Keratinocyte (primary cell): ENCODE data around the gene PTCRA.

Source experiments
- CTCF ChIP-seq, 3 experiments: IDR thresholded peaks in 1 of 3; conservative IDR thresholded peaks in 1 of 3; optimal IDR thresholded peaks in 1 of 3; 2 replicates in 2 of 3; 3 replicates in 1 of 3; pipeline versions ENCODE3 to v1.5.1; 2011; ENCODE audit warnings: low read length in 3 of 3, mild to moderate bottlenecking in 3 of 3, moderate library complexity in 2 of 3, control low read depth in 1 of 3, inconsistent platforms in 1 of 3; ENCODE audit not compliant: insufficient read depth in 2 of 3; ENCODE audit errors: extremely low read depth in 1 of 3
- EZH2 ChIP-seq: IDR thresholded peaks from one replicate; pipeline ENCODE4 v1.6.1; 2012; ENCODE audit warnings: inconsistent platforms, mild to moderate bottlenecking, low read length, moderate library complexity

DNA sequence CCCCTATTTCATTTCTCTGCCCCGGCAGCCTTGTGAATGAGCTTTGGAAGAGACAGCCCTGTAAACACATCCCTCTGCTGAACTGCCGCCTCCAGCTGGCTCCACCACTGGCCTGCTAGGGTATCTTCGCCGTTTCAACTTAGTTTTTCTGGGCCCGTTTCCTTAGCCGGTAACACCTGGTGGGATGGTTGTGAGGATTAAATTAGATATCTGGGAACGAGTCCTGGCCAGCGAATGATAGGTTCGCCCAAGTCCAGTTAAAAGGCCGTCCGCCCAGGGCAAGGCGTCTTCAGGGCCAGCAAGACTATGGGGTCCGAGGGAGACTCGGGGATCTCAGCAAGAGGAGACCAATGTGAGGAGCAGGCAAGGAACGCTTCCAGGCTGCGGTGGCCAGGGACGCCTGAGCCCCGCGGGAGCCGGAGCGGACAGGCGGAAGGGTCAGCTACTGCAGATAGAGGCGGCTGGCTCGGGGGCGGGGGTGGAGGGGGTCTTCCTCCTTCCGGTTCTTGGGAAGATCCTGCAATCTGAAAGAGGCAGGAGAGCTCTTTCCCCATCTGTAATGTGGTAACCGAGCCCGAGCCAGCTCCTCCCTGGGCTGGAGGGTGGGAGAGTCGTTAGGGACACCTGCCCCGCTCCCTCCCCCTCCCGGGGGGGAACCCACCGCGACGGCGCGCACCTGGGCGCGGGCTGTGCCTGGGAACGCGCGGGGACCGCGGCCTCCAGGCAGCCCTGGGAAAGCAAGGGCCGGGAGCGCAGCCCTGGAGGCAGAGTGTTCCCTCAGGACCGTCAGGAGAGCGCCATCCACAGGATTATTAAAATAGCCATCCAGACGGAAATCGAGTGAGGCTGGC is 4.5 kb upstream of the PTCRA start:
- TF ChIP-seq CTCF (optimal IDR thresholded peaks at IDR 0.05 in 1 of 3, IDR thresholded peaks at IDR 0.05 in 1 of 3, conservative IDR thresholded peaks at IDR 0.05 in 1 of 3; ENCODE audit: extremely low read depth in 1 of 3, insufficient read depth in 2 of 3, low read length in 3 of 3) (no peak), EZH2 (no peak)
